Smooth muscle cell (in vitro differentiated cells): ENCODE measurements around the gene G3BP2. TPM values are rescaled to one million over a fixed set of nuclear protein-coding genes. Genes with fewer than 3 reads are reported as not detected.
"Not testable (repeated sequence)": the region's sequence is repeated elsewhere in the genome, so short reads cannot be mapped to it uniquely, and the experiment has no call there.

Experiments
- DNase-seq: peaks from one replicate; lab custom pipeline; 2025; ENCODE audit not compliant: unreplicated experiment; lab: John Stamatoyannopoulos, UW
- H2AFZ ChIP-seq: fragments of 200-600 bp; sonication (generic); 2 replicates; pipeline ENCODE4 v1.6.0; 2016; ENCODE audit warnings: antibody characterized with exemption, low read depth, mild to moderate bottlenecking
- H3F3A ChIP-seq: fragments of 200-600 bp; sonication (generic); 2 replicates; pipeline ENCODE4 v1.6.0; 2017; ENCODE audit warnings: antibody characterized with exemption, low read depth
- H3K27ac ChIP-seq: fragments of 200-600 bp; sonication (generic); 2 replicates; pipeline ENCODE4 v1.5.1; 2016; ENCODE audit warnings: low read depth, mild to moderate bottlenecking
- H3K27me3 ChIP-seq: fragments of 200-600 bp; sonication (generic); 2 replicates; pipeline ENCODE4 v1.6.1; 2016; ENCODE audit warnings: low read depth, mild to moderate bottlenecking
- H3K36me3 ChIP-seq: fragments of 200-600 bp; sonication (generic); 2 replicates; pipeline ENCODE4 v1.5.1; 2016; ENCODE audit warnings: low read depth
- H3K4me1 ChIP-seq: fragments of 200-600 bp; sonication (generic); 2 replicates; pipeline ENCODE4 v1.5.1; 2016; ENCODE audit warnings: low read depth
- H3K4me2 ChIP-seq: fragments of 200-600 bp; sonication (generic); 2 replicates; pipeline ENCODE4 v1.6.0; 2016; ENCODE audit warnings: mild to moderate bottlenecking
- H3K4me3 ChIP-seq: fragments of 200-600 bp; sonication (generic); 2 replicates; pipeline ENCODE4 v1.5.1; 2016; ENCODE audit warnings: mild to moderate bottlenecking
- H3K79me2 ChIP-seq: fragments of 200-600 bp; sonication (generic); 2 replicates; pipeline ENCODE4 v1.6.0; 2016; ENCODE audit warnings: low read depth, mild to moderate bottlenecking
- H3K9ac ChIP-seq: fragments of 200-600 bp; sonication (generic); 2 replicates; pipeline ENCODE4 v1.6.0; 2016; ENCODE audit warnings: low read depth
- H3K9me3 ChIP-seq: fragments of 200-600 bp; sonication (generic); replicated peaks from 2 replicates; pipeline ENCODE4 v1.5.1; 2016; ENCODE audit warnings: low read depth
- H4K20me1 ChIP-seq: fragments of 200-600 bp; sonication (generic); 2 replicates; pipeline ENCODE4 v1.6.0; 2016; ENCODE audit warnings: low read depth
- WGBS: methylation state at CpG from one replicate; pipeline ENCODE4 v1.1.7; 2016; ENCODE audit warnings: low lambda C conversion rate; 5-methylcytosine and 5-hydroxymethylcytosine counted together
- polyA plus RNA-seq: library from polyadenylated mRNA; unstranded; fragments of >200 nt; fragmentation: Nextera tagmentation; extraction: Ambion mirVana; gene quantifications from 2 replicates; pipeline ENCODE4 v1.2.1, GENCODE V29; 2016
- total RNA-seq: library from RNA; depleted of rRNA; stranded (reverse); fragments of >200 nt; gene quantifications from 2 replicates; pipeline ENCODE4 v1.2.3, GENCODE V29; 2014
- TF ChIP-seq, protein P1 (sequence below): fragments of 200-600 bp; sonication (generic); IDR thresholded peaks from 2 replicates; pipeline ENCODE4 v1.5.1; 2017; ENCODE audit warnings: borderline replicate concordance, mild to moderate bottlenecking, antibody characterized with exemption; ENCODE audit not compliant: insufficient read depth, poor library complexity, severe bottlenecking

G3BP2 gene
- total and polyA plus RNA-seq, 2 experiments from 2014 or later: 84.5 to 149 TPM

DNA sequence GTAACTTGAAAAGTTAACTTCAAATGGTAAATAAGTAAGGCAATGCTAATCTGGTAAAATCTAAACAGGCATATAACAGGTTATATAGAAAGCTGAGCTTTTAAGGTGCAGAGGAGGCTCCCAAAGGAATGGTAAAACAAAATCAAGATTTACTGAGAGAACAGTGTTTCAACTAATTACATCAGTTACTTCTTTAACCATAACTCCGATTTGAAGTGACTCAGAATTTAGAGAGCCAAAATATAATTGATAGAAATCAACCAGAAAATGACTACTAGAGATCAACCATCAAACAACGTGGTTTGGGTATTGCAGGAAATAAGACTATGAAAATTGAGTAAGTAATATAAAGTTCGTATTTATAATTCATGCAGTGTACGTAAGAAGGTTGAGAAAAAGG is 6.9 kb downstream of the G3BP2 start:
- H2AFZ ChIP-seq: no peak overlapping the region
- no peaks in the 10 kb centered on the region for H3K36me3 ChIP-seq
- no peaks in the 10 kb centered on the region for H3K27me3 ChIP-seq
- no peak for DNase-seq
- H3K9ac ChIP-seq: no peak overlapping the region
- WGBS: 91% methylated on average over 4 of the region's 4 CpGs
- H3F3A ChIP-seq: no peaks in the 10 kb centered on the region
- H3K4me2 ChIP-seq: no peak overlapping the region
- H4K20me1 ChIP-seq: peaks cover 99% of the 10 kb centered on the region
- H3K9me3 ChIP-seq: no peaks in the 10 kb centered on the region
- H3K27ac ChIP-seq: no peak overlapping the region
- TF ChIP-seq, protein P1, sequence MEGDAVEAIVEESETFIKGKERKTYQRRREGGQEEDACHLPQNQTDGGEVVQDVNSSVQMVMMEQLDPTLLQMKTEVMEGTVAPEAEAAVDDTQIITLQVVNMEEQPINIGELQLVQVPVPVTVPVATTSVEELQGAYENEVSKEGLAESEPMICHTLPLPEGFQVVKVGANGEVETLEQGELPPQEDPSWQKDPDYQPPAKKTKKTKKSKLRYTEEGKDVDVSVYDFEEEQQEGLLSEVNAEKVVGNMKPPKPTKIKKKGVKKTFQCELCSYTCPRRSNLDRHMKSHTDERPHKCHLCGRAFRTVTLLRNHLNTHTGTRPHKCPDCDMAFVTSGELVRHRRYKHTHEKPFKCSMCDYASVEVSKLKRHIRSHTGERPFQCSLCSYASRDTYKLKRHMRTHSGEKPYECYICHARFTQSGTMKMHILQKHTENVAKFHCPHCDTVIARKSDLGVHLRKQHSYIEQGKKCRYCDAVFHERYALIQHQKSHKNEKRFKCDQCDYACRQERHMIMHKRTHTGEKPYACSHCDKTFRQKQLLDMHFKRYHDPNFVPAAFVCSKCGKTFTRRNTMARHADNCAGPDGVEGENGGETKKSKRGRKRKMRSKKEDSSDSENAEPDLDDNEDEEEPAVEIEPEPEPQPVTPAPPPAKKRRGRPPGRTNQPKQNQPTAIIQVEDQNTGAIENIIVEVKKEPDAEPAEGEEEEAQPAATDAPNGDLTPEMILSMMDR: no peak
- peaks cover 97% of the 10 kb centered on the region for H3K79me2 ChIP-seq
- peaks cover 20% of the 10 kb centered on the region for H3K4me1 ChIP-seq
- no peak overlapping the region for H3K4me3 ChIP-seq

DNA sequence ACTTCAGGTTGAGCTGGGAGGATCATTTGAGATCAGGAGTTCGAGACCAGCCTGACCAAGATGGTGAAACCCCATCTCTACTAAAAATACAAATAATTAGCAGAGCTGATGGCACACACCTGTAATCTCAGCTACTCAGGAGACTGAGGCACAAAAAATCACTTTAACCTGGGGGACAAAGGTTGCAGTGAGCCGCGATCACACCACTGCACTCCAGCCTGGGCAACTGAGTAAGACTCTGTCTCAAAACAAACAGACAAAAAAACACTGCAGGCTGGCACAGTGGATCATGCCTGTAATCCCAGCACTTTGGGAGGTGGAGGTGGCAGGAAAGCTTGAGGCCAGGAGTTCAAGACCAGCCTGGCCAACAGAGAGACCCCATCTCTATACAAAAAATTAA is 8.6 kb downstream of the G3BP2 start:
- DNase-seq, H3K4me1 ChIP-seq, H3K36me3 ChIP-seq, H3K27ac ChIP-seq, H3K4me3 ChIP-seq, H3K4me2 ChIP-seq, H2AFZ ChIP-seq, H3F3A ChIP-seq, H3K9ac ChIP-seq, H3K27me3 ChIP-seq, H3K9me3 ChIP-seq: not testable (repeated sequence)
- 100% methylated on average over 3 of the region's 3 CpGs for WGBS
- Histone ChIP-seq H3K79me2 (peaks cover 94% of the 10 kb centered on the region), H4K20me1 (peaks cover 99% of the 10 kb centered on the region)

DNA sequence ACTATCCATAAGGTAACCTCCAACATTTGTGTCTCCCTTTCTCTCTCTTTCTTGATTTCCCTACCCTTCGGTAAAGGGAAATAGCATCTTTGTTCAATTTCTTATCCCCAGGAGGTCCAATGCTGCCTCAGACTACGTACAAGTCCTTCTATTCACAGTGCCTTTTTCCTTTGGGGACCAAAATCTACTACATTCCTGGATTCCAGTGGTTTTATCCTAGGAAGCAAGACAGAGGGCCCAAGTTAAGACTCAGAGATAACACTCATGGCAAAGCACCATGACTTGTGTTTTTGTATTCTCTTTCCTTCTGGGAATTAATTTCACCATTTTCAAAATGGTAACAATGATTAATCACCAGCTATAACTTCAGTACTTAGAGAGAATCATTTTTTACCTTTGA is 10.6 kb downstream of the G3BP2 start:
- H2AFZ ChIP-seq: no peak overlapping the region
- peaks cover 5% of the 10 kb centered on the region for H3K36me3 ChIP-seq
- no peak overlapping the region for H3K4me3 ChIP-seq
- no peak overlapping the region for H3K9ac ChIP-seq
- peaks cover 85% of the 10 kb centered on the region for H3K79me2 ChIP-seq
- WGBS: 67% methylated on average over 2 of the region's 2 CpGs
- DNase-seq: no peak
- H3K27me3 ChIP-seq: no peaks in the 10 kb centered on the region
- H3K9me3 ChIP-seq: no peaks in the 10 kb centered on the region
- H3F3A ChIP-seq: no peaks in the 10 kb centered on the region
- H3K27ac ChIP-seq: no peak overlapping the region
- TF ChIP-seq, protein P1: no peak
- peaks cover 6% of the 10 kb centered on the region for H3K4me1 ChIP-seq
- peaks cover 99% of the 10 kb centered on the region for H4K20me1 ChIP-seq
- no peak overlapping the region for H3K4me2 ChIP-seq

DNA sequence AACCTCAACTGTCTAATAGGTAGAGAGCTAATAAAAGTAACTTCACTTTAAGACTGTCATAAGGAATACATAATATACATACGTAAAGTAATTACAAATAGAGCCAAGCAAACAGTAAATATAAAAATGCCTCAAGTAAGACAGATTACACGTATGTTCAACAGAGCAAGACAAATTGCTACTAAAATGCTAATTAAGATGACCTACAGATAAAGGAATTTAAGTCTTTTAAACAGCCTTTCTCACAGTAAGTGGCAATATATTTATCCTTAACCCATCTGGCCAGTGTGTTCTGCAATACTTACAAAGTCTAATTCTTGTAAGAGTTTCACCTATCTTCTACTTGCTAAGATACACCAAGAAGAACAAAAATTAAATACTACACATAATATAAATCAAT is 12.7 kb downstream of the G3BP2 start:
- Histone ChIP-seq H3K27ac (peak overlapping the region; percentile 57), H3K36me3 (peaks cover 19% of the 10 kb centered on the region), H3K79me2 (peaks cover 78% of the 10 kb centered on the region), H4K20me1 (peaks cover 99% of the 10 kb centered on the region), H3K4me1 (no peaks in the 10 kb centered on the region), H3K9ac (no peak overlapping the region), H2AFZ (no peak overlapping the region), H3K9me3 (no peaks in the 10 kb centered on the region), H3K4me3 (no peak overlapping the region), H3K4me2 (no peak overlapping the region), H3K27me3 (no peaks in the 10 kb centered on the region), H3F3A (no peaks in the 10 kb centered on the region)
- 70% methylated on average over 2 of the region's 2 CpGs for WGBS
- DNase-seq: no peak
- TF ChIP-seq, protein P1: no peak
